ENCODE measurements around the gene SLC22A1. TPM values are rescaled to one million over a fixed set of nuclear protein-coding genes. Genes with fewer than 3 reads are reported as not detected.

SLC22A1 gene
- total RNA-seq, 1 experiment from 2014 or later: 0.86 TPM

- Histone ChIP-seq H3K4me3 (replicated peaks in 1 of 2; ENCODE audit: low read depth in 1 of 2, low read length in 2 of 2) (no peak overlapping the region), H4K20me1 (ENCODE audit: insufficient read depth) (no peaks in the 10 kb centered on the region), H3K36me3 (ENCODE audit: control insufficient read depth in 1 of 2, insufficient read depth in 2 of 2, low read length in 2 of 2) (peaks cover 0 to 15% of the 10 kb centered on the region in 2 experiments; a peak in 2 of 4 replicates), H3K4me2 (ENCODE audit: low read length) (no peak overlapping the region), H3K4me1 (ENCODE audit: control insufficient read depth in 1 of 2, insufficient read depth in 2 of 2, low read length in 2 of 2) (no peaks in the 10 kb centered on the region), H3K79me2 (ENCODE audit: insufficient read depth, low read length) (no peaks in the 10 kb centered on the region), H3K9me2 (ENCODE audit: insufficient read depth) (no peaks in the 10 kb centered on the region), H3K9me3 (ENCODE audit: control insufficient read depth in 1 of 2, insufficient read depth in 1 of 2, low read depth in 1 of 2, low read length in 2 of 2) (no peaks in the 10 kb centered on the region), H3K9ac (ENCODE audit: low read length) (no peak overlapping the region), H3K27me3 (ENCODE audit: insufficient read depth, low read length) (no peaks in the 10 kb centered on the region), H2AFZ (ENCODE audit: low read depth, low read length, poor library complexity, severe bottlenecking) (no peak overlapping the region), H3K27ac (ENCODE audit: low read depth, low read length) (no peak overlapping the region)
- POLR2A ChIA-PET: no interaction called here
- no TSS peak for BruUV-seq (replicated peaks)
- peak; percentile 86 for ATAC-seq
- peak; percentile 46 for DNase-seq (ENCODE audit: low read depth, low spot score)
- intact Hi-C loops (cut with micrococcal nuclease): loop anchor here (1.0 kb wide), 2 partner anchors 240 to 412 kb away; no protein-coding TSS in a partner anchor
- CTCF ChIA-PET: interaction anchor here (1.0 kb wide), 1 partner anchor 240 kb away, joined by 6 read pairs; no protein-coding TSS in a partner anchor
- RAD21 ChIA-PET (ENCODE audit: low non-redundant PET in 1 of 2, low total read pairs in 2 of 2, uncharacterized antibody in 2 of 2, unreplicated experiment in 2 of 2): no interaction called here
- no peak for TF ChIP-seq CEBPB (IDR thresholded peaks at IDR 0.05; ENCODE audit: low read depth)
- TF ChIP-seq SIN3A (IDR thresholded peaks at IDR 0.05; ENCODE audit: low read depth): no peak
- no peak for TF ChIP-seq REST (IDR thresholded peaks at IDR 0.05; ENCODE audit: low read depth)
- TF ChIP-seq RAD21 (IDR thresholded peaks at IDR 0.05; ENCODE audit: low read depth): peak; percentile 49
- TF ChIP-seq ZFX (IDR thresholded peaks at IDR 0.05): no peak
- no peak for TF ChIP-seq POLR2AphosphoS5 (IDR thresholded peaks at IDR 0.05; ENCODE audit: low read depth, low read length)
- TF ChIP-seq, protein P1, sequence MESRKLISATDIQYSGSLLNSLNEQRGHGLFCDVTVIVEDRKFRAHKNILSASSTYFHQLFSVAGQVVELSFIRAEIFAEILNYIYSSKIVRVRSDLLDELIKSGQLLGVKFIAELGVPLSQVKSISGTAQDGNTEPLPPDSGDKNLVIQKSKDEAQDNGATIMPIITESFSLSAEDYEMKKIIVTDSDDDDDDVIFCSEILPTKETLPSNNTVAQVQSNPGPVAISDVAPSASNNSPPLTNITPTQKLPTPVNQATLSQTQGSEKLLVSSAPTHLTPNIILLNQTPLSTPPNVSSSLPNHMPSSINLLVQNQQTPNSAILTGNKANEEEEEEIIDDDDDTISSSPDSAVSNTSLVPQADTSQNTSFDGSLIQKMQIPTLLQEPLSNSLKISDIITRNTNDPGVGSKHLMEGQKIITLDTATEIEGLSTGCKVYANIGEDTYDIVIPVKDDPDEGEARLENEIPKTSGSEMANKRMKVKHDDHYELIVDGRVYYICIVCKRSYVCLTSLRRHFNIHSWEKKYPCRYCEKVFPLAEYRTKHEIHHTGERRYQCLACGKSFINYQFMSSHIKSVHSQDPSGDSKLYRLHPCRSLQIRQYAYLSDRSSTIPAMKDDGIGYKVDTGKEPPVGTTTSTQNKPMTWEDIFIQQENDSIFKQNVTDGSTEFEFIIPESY (IDR thresholded peaks at IDR 0.05; ENCODE audit: extremely low read depth, insufficient replicate concordance, low read length): no peak
- peak; percentile 33 to 62 (median 60); a peak in 5 of 6 replicates for TF ChIP-seq CTCF (IDR thresholded peaks at IDR 0.05 in 2 of 3, conservative IDR thresholded peaks at IDR 0.05 in 1 of 3; ENCODE audit: borderline replicate concordance in 1 of 3, insufficient read depth in 1 of 3, low read depth in 2 of 3, low read length in 2 of 3)
Observed at GRCh38 chr6:160102956-160103824, 18.4 kb upstream of the SLC22A1 start.
